ENCODE data around the gene NOVA1.

NOVA1 gene

GRCh38 chr14:26403760-26404159, 194.1 kb downstream of the NOVA1 start:
- no peak overlapping the region for H3K27ac ChIP-seq (ENCODE audit: low read depth, low read length)
- no peak overlapping the region for H3K4me2 ChIP-seq (ENCODE audit: low read length)
- no peaks in the 10 kb centered on the region for H3K79me2 ChIP-seq (ENCODE audit: control insufficient read depth, low read length)
- TF ChIP-seq CTCF (IDR thresholded peaks at IDR 0.05; ENCODE audit: low read depth, low read length, poor library complexity, severe bottlenecking) (no peak), EZH2phosphoT487 (IDR thresholded peaks at IDR 0.05; ENCODE audit: borderline replicate concordance, low read length) (no peak)
- no peaks in the 10 kb centered on the region for H3K9me2 ChIP-seq (replicated peaks; ENCODE audit: control insufficient read depth, low read length)
- no peak overlapping the region for H3K4me3 ChIP-seq (ENCODE audit: low read length)
- no peaks in the 10 kb centered on the region for H3K9me3 ChIP-seq (ENCODE audit: control insufficient read depth, insufficient read depth, low read length)
- H3K27me3 ChIP-seq (ENCODE audit: control insufficient read depth, low read length) = no peaks in the 10 kb centered on the region
- H3K4me1 ChIP-seq (ENCODE audit: control insufficient read depth, low read length) = no peaks in the 10 kb centered on the region
- no peaks in the 10 kb centered on the region for H3K36me3 ChIP-seq (ENCODE audit: control insufficient read depth, low read length)
- no peaks in the 10 kb centered on the region for H3F3A ChIP-seq (ENCODE audit: control insufficient read depth, insufficient read depth)
- no peaks in the 10 kb centered on the region for H4K20me1 ChIP-seq (ENCODE audit: control insufficient read depth, insufficient read depth, low read depth, low read length)

- Histone ChIP-seq H3K4me2 (ENCODE audit: low read length) (no peak overlapping the region), H3K36me3 (ENCODE audit: control insufficient read depth, low read length) (no peaks in the 10 kb centered on the region), H3K79me2 (ENCODE audit: control insufficient read depth, low read length) (no peaks in the 10 kb centered on the region), H3K4me3 (ENCODE audit: low read length) (no peak overlapping the region), H4K20me1 (ENCODE audit: control insufficient read depth, insufficient read depth, low read depth, low read length) (no peaks in the 10 kb centered on the region), H3K4me1 (ENCODE audit: control insufficient read depth, low read length) (no peaks in the 10 kb centered on the region), H3K27ac (ENCODE audit: low read depth, low read length) (no peak overlapping the region), H3F3A (ENCODE audit: control insufficient read depth, insufficient read depth) (no peaks in the 10 kb centered on the region), H3K27me3 (ENCODE audit: control insufficient read depth, low read length) (no peaks in the 10 kb centered on the region), H3K9me3 (ENCODE audit: control insufficient read depth, insufficient read depth, low read length) (no peaks in the 10 kb centered on the region), H3K9me2 (replicated peaks; ENCODE audit: control insufficient read depth, low read length) (no peaks in the 10 kb centered on the region)
- TF ChIP-seq CTCF (IDR thresholded peaks at IDR 0.05; ENCODE audit: low read depth, low read length, poor library complexity, severe bottlenecking) (no peak), EZH2phosphoT487 (IDR thresholded peaks at IDR 0.05; ENCODE audit: borderline replicate concordance, low read length) (no peak)
Measured at GRCh38 chr14:26402126-26402525, 195.7 kb downstream of the NOVA1 start.

- Histone ChIP-seq H3K9me2 (replicated peaks; ENCODE audit: control insufficient read depth, low read length) (no peaks in the 10 kb centered on the region), H3F3A (ENCODE audit: control insufficient read depth, insufficient read depth) (no peaks in the 10 kb centered on the region), H3K4me1 (ENCODE audit: control insufficient read depth, low read length) (no peaks in the 10 kb centered on the region), H4K20me1 (ENCODE audit: control insufficient read depth, insufficient read depth, low read depth, low read length) (no peaks in the 10 kb centered on the region), H3K4me3 (ENCODE audit: low read length) (no peak overlapping the region), H3K27ac (ENCODE audit: low read depth, low read length) (no peak overlapping the region), H3K9me3 (ENCODE audit: control insufficient read depth, insufficient read depth, low read length) (no peaks in the 10 kb centered on the region), H3K79me2 (ENCODE audit: control insufficient read depth, low read length) (no peaks in the 10 kb centered on the region), H3K27me3 (ENCODE audit: control insufficient read depth, low read length) (no peaks in the 10 kb centered on the region), H3K4me2 (ENCODE audit: low read length) (no peak overlapping the region), H3K36me3 (ENCODE audit: control insufficient read depth, low read length) (no peaks in the 10 kb centered on the region)
- TF ChIP-seq EZH2phosphoT487 (IDR thresholded peaks at IDR 0.05; ENCODE audit: borderline replicate concordance, low read length) = no peak
- no peak for TF ChIP-seq CTCF (IDR thresholded peaks at IDR 0.05; ENCODE audit: low read depth, low read length, poor library complexity, severe bottlenecking)
Measured at GRCh38 chr14:26401179-26401968, 196.5 kb downstream of the NOVA1 start.
